ENCODE measurements around the gene BICRA. TPM values are rescaled to one million over a fixed set of nuclear protein-coding genes. Genes with fewer than 3 reads are reported as not detected.

The BICRA gene
- total RNA-seq, 1 experiment from 2014 or later: 23.1 TPM

DNA sequence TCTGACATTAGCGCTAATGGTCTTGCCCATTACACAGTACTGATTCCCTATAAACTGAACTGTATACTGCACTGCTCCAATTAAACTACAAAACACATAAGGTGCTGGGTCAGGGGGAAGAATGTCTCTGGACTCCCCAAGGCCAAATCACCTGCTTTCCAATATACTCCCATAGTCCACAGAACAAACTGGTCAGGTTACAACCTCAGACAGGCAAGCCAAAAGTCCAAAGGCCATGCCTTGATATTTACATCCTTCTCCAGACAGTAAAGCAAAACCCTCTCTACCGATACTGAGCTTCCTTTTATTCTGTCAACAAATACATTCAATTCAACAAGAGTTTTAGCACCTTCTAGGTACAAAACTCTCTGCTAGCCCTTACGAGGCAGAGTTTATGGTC, 44.9 kb upstream of the BICRA start:
- H3K27ac ChIP-seq (ENCODE audit: low read depth, low read length, poor library complexity, severe bottlenecking): no peak overlapping the region
- H3K4me3 ChIP-seq (ENCODE audit: low read depth, low read length, poor library complexity, severe bottlenecking): no peak overlapping the region
- CTCF ChIA-PET: no interaction called here
- H3K4me1 ChIP-seq (ENCODE audit: insufficient read depth, low read length, poor library complexity, severe bottlenecking): no peaks in the 10 kb centered on the region
- no peaks in the 10 kb centered on the region for H3K36me3 ChIP-seq (ENCODE audit: insufficient read depth, low read length, poor library complexity, severe bottlenecking)
- H3K9me3 ChIP-seq (ENCODE audit: low read depth, low read length, poor library complexity, severe bottlenecking): no peaks in the 10 kb centered on the region
- DNase-seq (ENCODE audit: low spot score): no peak
- TF ChIP-seq CTCF (conservative IDR thresholded peaks at IDR 0.05; ENCODE audit: low read depth, low read length): no peak
- TF ChIP-seq EZH2 (IDR thresholded peaks at IDR 0.05; ENCODE audit: borderline replicate concordance, low read depth, low read length, poor library complexity, severe bottlenecking): no peak
- BruUV-seq (replicated peaks): no TSS peak
- intact Hi-C loops (cut with micrococcal nuclease; ENCODE audit: unreplicated experiment): no loop called here
- POLR2A ChIA-PET (ENCODE audit: low non-redundant PET): no interaction called here
- no peaks in the 10 kb centered on the region for H3K27me3 ChIP-seq (replicated peaks; ENCODE audit: insufficient read depth, low read depth, low read length, poor library complexity)

DNA sequence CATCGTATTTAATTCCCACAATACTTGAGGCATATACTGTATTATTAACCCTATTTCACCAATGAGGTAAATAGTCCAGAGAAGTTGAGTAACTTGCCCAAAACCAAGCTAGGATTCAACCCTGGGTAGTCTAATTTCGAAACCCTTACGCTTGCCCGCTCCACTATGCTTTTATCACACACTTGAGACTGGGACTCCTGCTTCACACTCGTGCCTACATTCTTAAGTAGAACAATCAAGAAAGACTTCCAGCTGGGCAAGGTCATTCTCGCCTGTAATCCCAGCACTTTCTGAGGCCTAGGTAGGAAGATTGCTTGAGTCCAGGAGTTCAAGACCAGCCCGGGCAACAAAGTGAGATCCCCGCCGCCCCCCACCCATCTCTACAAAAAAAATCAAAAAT, 39.6 kb upstream of the BICRA start:
- H3K27ac ChIP-seq (ENCODE audit: low read depth, low read length, poor library complexity, severe bottlenecking): no peak overlapping the region
- TF ChIP-seq EZH2 (IDR thresholded peaks at IDR 0.05; ENCODE audit: borderline replicate concordance, low read depth, low read length, poor library complexity, severe bottlenecking) (no peak), CTCF (conservative IDR thresholded peaks at IDR 0.05; ENCODE audit: low read depth, low read length) (no peak)
- H3K9me3 ChIP-seq (ENCODE audit: low read depth, low read length, poor library complexity, severe bottlenecking): no peaks in the 10 kb centered on the region
- H3K36me3 ChIP-seq (ENCODE audit: insufficient read depth, low read length, poor library complexity, severe bottlenecking): no peaks in the 10 kb centered on the region
- no peaks in the 10 kb centered on the region for H3K27me3 ChIP-seq (replicated peaks; ENCODE audit: insufficient read depth, low read depth, low read length, poor library complexity)
- DNase-seq (ENCODE audit: low spot score): no peak
- intact Hi-C loops (cut with micrococcal nuclease; ENCODE audit: unreplicated experiment): no loop called here
- BruUV-seq (replicated peaks): no TSS peak
- POLR2A ChIA-PET (ENCODE audit: low non-redundant PET): no interaction called here
- H3K4me3 ChIP-seq (ENCODE audit: low read depth, low read length, poor library complexity, severe bottlenecking): no peak overlapping the region
- no peaks in the 10 kb centered on the region for H3K4me1 ChIP-seq (ENCODE audit: insufficient read depth, low read length, poor library complexity, severe bottlenecking)
- CTCF ChIA-PET: no interaction called here

- no peak for DNase-seq (ENCODE audit: low spot score)
- no peaks in the 10 kb centered on the region for H3K4me1 ChIP-seq (ENCODE audit: insufficient read depth, low read length, poor library complexity, severe bottlenecking)
- no peak overlapping the region for H3K27ac ChIP-seq (ENCODE audit: low read depth, low read length, poor library complexity, severe bottlenecking)
- intact Hi-C loops (cut with micrococcal nuclease; ENCODE audit: unreplicated experiment): no loop called here
- H3K9me3 ChIP-seq (ENCODE audit: low read depth, low read length, poor library complexity, severe bottlenecking): no peaks in the 10 kb centered on the region
- no TSS peak for BruUV-seq (replicated peaks)
- no peak for TF ChIP-seq EZH2 (IDR thresholded peaks at IDR 0.05; ENCODE audit: borderline replicate concordance, low read depth, low read length, poor library complexity, severe bottlenecking)
- no peak for TF ChIP-seq CTCF (conservative IDR thresholded peaks at IDR 0.05; ENCODE audit: low read depth, low read length)
- no peak overlapping the region for H3K4me3 ChIP-seq (ENCODE audit: low read depth, low read length, poor library complexity, severe bottlenecking)
- H3K36me3 ChIP-seq (ENCODE audit: insufficient read depth, low read length, poor library complexity, severe bottlenecking): no peaks in the 10 kb centered on the region
- no peaks in the 10 kb centered on the region for H3K27me3 ChIP-seq (replicated peaks; ENCODE audit: insufficient read depth, low read depth, low read length, poor library complexity)
- ChIA-PET CTCF (no interaction called here), POLR2A (ENCODE audit: low non-redundant PET) (no interaction called here)
Measured at GRCh38 chr19:47572635-47573034, 36.3 kb upstream of the BICRA start.
